GM21367 (cell line): Measurements from ENCODE around the gene PRSS56.
"Not testable (repeated sequence)": the region's sequence is repeated elsewhere in the genome, so short reads cannot be mapped to it uniquely, and the experiment has no call there.

Source experiments
- ATAC-seq: cut with Tn5 transposase; IDR thresholded peaks from one replicate; pipeline ENCODE4 v1.9.1; 2021; ENCODE audit not compliant: unreplicated experiment

Gene PRSS56

GRCh38 chr2:232524771-232525170 lies 4.6 kb downstream of the PRSS56 start:
- ATAC-seq, result no peak

GRCh38 chr2:232525199-232525598 lies 5.0 kb downstream of the PRSS56 start:
- no peak for ATAC-seq

GRCh38 chr2:232525791-232526371 lies 5.7 kb downstream of the PRSS56 start, which contains the start of gene CHRND:
TSS of gene CHRND (plus strand) at chr2:232526160. CDS start at chr2:232526216, 56 bp downstream.
- no peak for ATAC-seq

- no peak for ATAC-seq
Observed at GRCh38 chr2:232526372-232526941, 6.3 kb downstream of the PRSS56 start.

GRCh38 chr2:232527905-232528470 lies 7.8 kb downstream of the PRSS56 start:
- no peak for ATAC-seq

GRCh38 chr2:232528746-232529460 lies 8.7 kb downstream of the PRSS56 start:
- no peak for ATAC-seq

GRCh38 chr2:232529806-232530547 lies 9.8 kb downstream of the PRSS56 start:
- no peak for ATAC-seq

- no peak for ATAC-seq
Observed at GRCh38 chr2:232530626-232531260, 10.6 kb downstream of the PRSS56 start.

GRCh38 chr2:232532419-232532818 lies 12.2 kb downstream of the PRSS56 start:
- ATAC-seq, result no peak

- not testable (repeated sequence) for ATAC-seq
Observed at GRCh38 chr2:232532821-232533220, 12.6 kb downstream of the PRSS56 start.

GRCh38 chr2:232533944-232534710 lies 13.9 kb downstream of the PRSS56 start:
- ATAC-seq, result no peak

GRCh38 chr2:232534940-232535651 lies 14.9 kb downstream of the PRSS56 start:
- no peak for ATAC-seq

- no peak for ATAC-seq
Observed at GRCh38 chr2:232535761-232536530, 15.8 kb downstream of the PRSS56 start.

- no peak for ATAC-seq
Observed at GRCh38 chr2:232537079-232537478, 16.9 kb downstream of the PRSS56 start.

- ATAC-seq, result no peak
Observed at GRCh38 chr2:232537499-232537898, 17.3 kb downstream of the PRSS56 start.

- no peak for ATAC-seq
Observed at GRCh38 chr2:232538671-232539070, 18.5 kb downstream of the PRSS56 start.

- no peak for ATAC-seq
Observed at GRCh38 chr2:232539298-232540231, 19.4 kb downstream of the PRSS56 start, which contains the start of gene CHRNG. TSS of gene CHRNG (plus strand) at chr2:232539692. CDS start at chr2:232539748, 56 bp downstream.
